CD4-positive, alpha-beta T cell (primary cell): Measurements from ENCODE around the gene RRAS2. TPM values are rescaled to one million over a fixed set of nuclear protein-coding genes. Genes with fewer than 3 reads are reported as not detected.

ENCODE experiments used
- ATAC-seq: fragments of 200-7000 bp; cut with Tn5 transposase; one replicate; pipeline ENCODE4 v1.10.0; 2022; ENCODE audit warnings: mild to moderate bottlenecking; ENCODE audit not compliant: poor library complexity
- CTCF ChIA-PET: fragments of 350-600 bp; sonication (Branson Sonifier 250); formaldehyde crosslinking; loops from one replicate; lab custom pipeline; 2021; ENCODE audit warnings: antibody characterized with exemption, inconsistent platforms; lab: Charles Lee
- POLR2A ChIA-PET: fragments of 350-600 bp; sonication (Branson Sonifier 250); formaldehyde crosslinking; loops from one replicate; lab custom pipeline; 2021; ENCODE audit warnings: antibody characterized with exemption, inconsistent platforms; lab: Charles Lee
- DNase-seq, 14 experiments: peaks; one replicate each; pipeline ENCODE4 v3.0.0-alpha.2; 2013 to 2020; ENCODE audit warnings: mixed read lengths in 2 of 14
- H3K27ac ChIP-seq, 2 donors: one replicate each; pipeline versions ENCODE4 v1.5.1 to v1.7.0; 2013; ENCODE audit warnings: low read length in 2 of 2, low read depth in 1 of 2, mild to moderate bottlenecking in 1 of 2
- H3K27me3 ChIP-seq, 2 experiments: 1 replicate in 1 of 2; 2 replicates in 1 of 2; pipeline versions ENCODE4 v1.6.1 to v1.7.0; 2013; ENCODE audit warnings: low read length in 2 of 2, control low read depth in 1 of 2, mild to moderate bottlenecking in 1 of 2, moderate library complexity in 1 of 2; ENCODE audit not compliant: insufficient read depth in 2 of 2, control insufficient read depth in 1 of 2
- H3K36me3 ChIP-seq: one replicate; pipeline ENCODE4 v1.6.1; 2013; ENCODE audit warnings: low read length, control low read depth; ENCODE audit not compliant: insufficient read depth
- H3K4me1 ChIP-seq: one replicate; pipeline ENCODE4 v1.6.1; 2013; ENCODE audit warnings: low read length, control low read depth; ENCODE audit not compliant: insufficient read depth
- H3K4me3 ChIP-seq: one replicate; pipeline ENCODE4 v1.5.1; 2013; ENCODE audit warnings: mild to moderate bottlenecking, low read length, moderate library complexity
- H3K9me3 ChIP-seq, 2 experiments: 1 replicate in 1 of 2; 2 replicates in 1 of 2; pipeline versions ENCODE4 v1.6.1 to v1.7.0; 2013; ENCODE audit warnings: low read length in 2 of 2, mild to moderate bottlenecking in 2 of 2, control low read depth in 1 of 2, moderate library complexity in 1 of 2; ENCODE audit not compliant: control insufficient read depth in 1 of 2, insufficient read depth in 1 of 2
- H3K27ac Mint-ChIP-seq: one replicate; pipeline ENCODE4 v1.8.0; 2020; ENCODE audit warnings: mixed read lengths
- H3K27me3 Mint-ChIP-seq: one replicate; pipeline ENCODE4 v1.8.0; 2021; ENCODE audit warnings: mixed read lengths
- H3K36me3 Mint-ChIP-seq: one replicate; pipeline ENCODE4 v1.8.0; 2021; ENCODE audit warnings: low read depth, mixed read lengths
- H3K4me1 Mint-ChIP-seq: one replicate; pipeline ENCODE4 v1.8.0; 2021; ENCODE audit warnings: low read depth, mixed read lengths
- H3K4me3 Mint-ChIP-seq: one replicate; pipeline ENCODE4 v1.8.0; 2020; ENCODE audit warnings: mild to moderate bottlenecking, mixed read lengths
- H3K9me3 Mint-ChIP-seq: one replicate; pipeline ENCODE4 v1.8.0; 2020; ENCODE audit warnings: mixed read lengths
- intact Hi-C, 2 experiments: fragments of 100-400 bp; cut with DNase I in 1 of 2; cut with micrococcal nuclease in 1 of 2; formaldehyde crosslinking; loops; one replicate each; pipeline versions ENCODE4 v1.15.1 to v1.9.0; 2023 to 2025; cut with DNase I, micrococcal nuclease
- total RNA-seq, 174 experiments: library from RNA in 2 of 174; stranded (reverse) in 2 of 174; gene quantifications; one replicate each; pipeline ENCODE4 v1.2.3 and lab custom pipeline; 2021 to 2026
- TF ChIP-seq, protein P1 (sequence below): fragments of 200-600 bp; IDR thresholded peaks from one replicate; pipeline ENCODE4 v1.8.0; 2022; ENCODE audit warnings: antibody characterized with exemption, mild to moderate bottlenecking

Gene RRAS2
- total RNA-seq, 2 experiments from 2014 or later: 20.7 to 21.2 TPM

DNA sequence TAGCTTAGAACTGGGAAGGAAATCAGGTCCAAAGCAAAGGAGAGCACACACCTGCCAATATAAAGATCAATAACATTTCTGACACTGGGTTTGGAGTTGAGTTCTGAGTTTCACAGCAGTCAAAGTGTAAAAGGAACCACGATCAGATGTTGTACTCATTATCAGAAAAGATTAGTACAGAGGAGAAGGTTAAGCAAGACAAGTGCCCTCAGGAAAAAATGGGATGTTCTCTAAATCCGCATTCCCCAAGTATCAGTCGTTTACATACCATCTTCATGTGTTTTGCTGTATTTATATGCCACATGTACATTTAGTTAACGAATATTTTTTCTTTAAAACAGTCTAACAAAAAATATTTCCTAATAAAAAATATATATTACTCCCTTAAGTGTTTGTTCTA, 23.0 kb upstream of the RRAS2 start:
- ChIA-PET POLR2A (no interaction called here), CTCF (no interaction called here)
- ATAC-seq (no peak), DNase-seq (no peak)
- intact Hi-C loops: no loop called here
- peaks cover 4% of the 10 kb centered on the region for H3K4me1 ChIP-seq
- no peaks in the 10 kb centered on the region for H3K4me1 Mint-ChIP-seq
- peak overlapping the region; percentile 43 for H3K4me3 Mint-ChIP-seq
- peaks cover 40% of the 10 kb centered on the region for H3K27me3 Mint-ChIP-seq
- no peak overlapping the region for H3K27ac ChIP-seq
- no peaks in the 10 kb centered on the region for H3K9me3 Mint-ChIP-seq
- no peak overlapping the region for H3K4me3 ChIP-seq
- TF ChIP-seq, protein P1, sequence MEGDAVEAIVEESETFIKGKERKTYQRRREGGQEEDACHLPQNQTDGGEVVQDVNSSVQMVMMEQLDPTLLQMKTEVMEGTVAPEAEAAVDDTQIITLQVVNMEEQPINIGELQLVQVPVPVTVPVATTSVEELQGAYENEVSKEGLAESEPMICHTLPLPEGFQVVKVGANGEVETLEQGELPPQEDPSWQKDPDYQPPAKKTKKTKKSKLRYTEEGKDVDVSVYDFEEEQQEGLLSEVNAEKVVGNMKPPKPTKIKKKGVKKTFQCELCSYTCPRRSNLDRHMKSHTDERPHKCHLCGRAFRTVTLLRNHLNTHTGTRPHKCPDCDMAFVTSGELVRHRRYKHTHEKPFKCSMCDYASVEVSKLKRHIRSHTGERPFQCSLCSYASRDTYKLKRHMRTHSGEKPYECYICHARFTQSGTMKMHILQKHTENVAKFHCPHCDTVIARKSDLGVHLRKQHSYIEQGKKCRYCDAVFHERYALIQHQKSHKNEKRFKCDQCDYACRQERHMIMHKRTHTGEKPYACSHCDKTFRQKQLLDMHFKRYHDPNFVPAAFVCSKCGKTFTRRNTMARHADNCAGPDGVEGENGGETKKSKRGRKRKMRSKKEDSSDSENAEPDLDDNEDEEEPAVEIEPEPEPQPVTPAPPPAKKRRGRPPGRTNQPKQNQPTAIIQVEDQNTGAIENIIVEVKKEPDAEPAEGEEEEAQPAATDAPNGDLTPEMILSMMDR: no peak
- no peaks in the 10 kb centered on the region for H3K36me3 ChIP-seq
- no peaks in the 10 kb centered on the region for H3K9me3 ChIP-seq
- no peak overlapping the region for H3K27ac Mint-ChIP-seq
- H3K27me3 ChIP-seq: peaks cover 4 to 15% of the 10 kb centered on the region in 2 experiments
- no peaks in the 10 kb centered on the region for H3K36me3 Mint-ChIP-seq

DNA sequence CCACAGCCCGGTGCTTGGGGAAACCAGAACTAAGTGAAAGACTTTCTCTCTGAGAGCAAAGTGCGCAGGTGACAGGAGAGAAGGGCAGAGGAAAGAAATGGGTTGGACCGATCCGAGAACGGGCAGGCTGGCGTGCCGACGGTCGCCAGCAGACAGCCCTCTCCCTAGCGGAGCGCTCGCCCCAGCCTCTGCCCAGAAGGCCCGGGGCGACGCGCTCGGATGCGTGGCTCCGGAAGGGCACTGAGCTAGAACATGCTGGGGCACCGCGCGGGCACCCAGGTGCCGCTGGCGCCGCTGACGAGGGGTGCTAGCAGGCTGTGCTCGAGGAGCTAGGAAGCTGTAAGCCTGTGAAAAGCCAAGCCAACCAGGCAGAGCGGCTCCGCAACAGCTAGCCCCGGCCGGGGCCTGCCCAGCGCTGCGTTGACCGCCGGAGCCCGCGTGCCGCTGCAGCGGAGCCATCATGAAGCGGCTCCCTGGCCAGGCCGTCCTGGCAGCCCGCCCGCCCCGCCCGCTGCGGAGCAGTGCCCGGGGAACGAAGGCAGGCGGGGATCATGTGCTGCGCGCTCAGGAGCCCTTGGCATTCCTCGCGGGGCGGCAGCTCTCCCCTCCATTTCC, 22.1 kb upstream of the RRAS2 start:
- intact Hi-C loops: no loop called here
- ChIA-PET CTCF (interaction anchor here (0.7 kb wide), 1 partner anchor 46 kb away, joined by 3 read pairs; no protein-coding TSS in a partner anchor), POLR2A (interaction anchor here (0.6 kb wide), 1 partner anchor 57 kb away, joined by 3 read pairs; no protein-coding TSS in a partner anchor)
- TF ChIP-seq, protein P1: no peak
- H3K27ac Mint-ChIP-seq: no peak overlapping the region
- Histone ChIP-seq H3K4me3 (peak overlapping the region; percentile 39), H3K9me3 (no peaks in the 10 kb centered on the region), H3K27ac (no peak overlapping the region), H3K4me1 (peaks cover 4% of the 10 kb centered on the region), H3K36me3 (no peaks in the 10 kb centered on the region), H3K27me3 (peaks cover 4 to 15% of the 10 kb centered on the region in 2 experiments)
- peak in 13 of 14 experiments; percentile 9 to 63 (median 38) for DNase-seq
- H3K36me3 Mint-ChIP-seq: no peaks in the 10 kb centered on the region
- H3K4me1 Mint-ChIP-seq: no peaks in the 10 kb centered on the region
- H3K4me3 Mint-ChIP-seq: peak overlapping the region; percentile 78
- peaks cover 45% of the 10 kb centered on the region for H3K27me3 Mint-ChIP-seq
- no peaks in the 10 kb centered on the region for H3K9me3 Mint-ChIP-seq
- ATAC-seq: peak; percentile 85

DNA sequence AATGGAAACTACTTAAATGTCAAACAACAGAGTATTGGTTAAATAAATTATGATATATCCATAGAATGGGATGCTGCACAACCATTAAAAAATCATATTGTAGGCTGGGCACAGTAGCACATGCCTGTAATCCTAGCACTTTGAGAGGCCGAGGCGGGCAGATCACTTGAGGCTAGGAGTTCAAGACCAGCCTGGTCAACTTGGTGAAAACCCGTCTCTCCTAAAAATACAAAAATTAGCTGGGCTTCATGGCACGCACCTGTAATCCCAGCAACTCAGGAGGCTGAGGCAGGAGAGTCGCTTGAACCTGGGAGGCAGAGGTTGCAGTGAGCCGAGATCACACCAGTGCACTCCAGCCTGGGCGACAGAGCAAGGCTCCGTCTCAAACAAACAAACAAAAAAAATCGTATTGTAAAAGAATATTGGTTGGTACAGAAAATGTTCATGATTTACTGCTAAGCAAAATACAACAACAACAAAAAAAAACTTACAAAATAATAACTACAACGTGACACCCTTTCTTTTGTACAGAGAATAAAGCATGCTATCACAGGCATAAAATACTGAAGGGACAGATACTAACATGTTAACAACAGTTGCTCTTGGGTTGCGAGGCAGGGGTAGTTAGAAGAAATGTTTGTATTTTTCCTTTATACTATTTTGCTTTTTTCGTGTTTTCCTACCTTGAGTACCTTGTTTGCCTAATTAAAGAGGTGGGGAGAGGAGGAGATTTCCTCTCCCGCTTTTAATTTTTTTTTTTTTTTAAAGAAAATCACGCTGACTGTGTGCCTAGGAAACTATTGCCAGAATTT, 21.3 kb upstream of the RRAS2 start:
- ChIA-PET CTCF (interaction anchor here (0.7 to 1.0 kb wide), 2 partner anchors 45 to 914 kb away, joined by 3 read pairs; no protein-coding TSS in a partner anchor), POLR2A (interaction anchor here (0.6 kb wide), 1 partner anchor 58 kb away, joined by 3 read pairs; no protein-coding TSS in a partner anchor)
- intact Hi-C loops: no loop called here
- H3K4me3 Mint-ChIP-seq: peak overlapping the region; percentile 78
- Histone ChIP-seq H3K27ac (no peak overlapping the region), H3K4me1 (peaks cover 4% of the 10 kb centered on the region), H3K27me3 (peaks cover 4 to 15% of the 10 kb centered on the region in 2 experiments), H3K9me3 (no peaks in the 10 kb centered on the region), H3K36me3 (no peaks in the 10 kb centered on the region), H3K4me3 (peak overlapping the region; percentile 39)
- TF ChIP-seq, protein P1: no peak
- H3K4me1 Mint-ChIP-seq: no peaks in the 10 kb centered on the region
- no peaks in the 10 kb centered on the region for H3K36me3 Mint-ChIP-seq
- H3K27me3 Mint-ChIP-seq: peaks cover 49% of the 10 kb centered on the region
- DNase-seq: no peak
- ATAC-seq: no peak
- no peaks in the 10 kb centered on the region for H3K9me3 Mint-ChIP-seq
- no peak overlapping the region for H3K27ac Mint-ChIP-seq
